Endothelial cell of umbilical vein (primary cell): ENCODE data around the gene CALCOCO1. TPM values are rescaled to one million over a fixed set of nuclear protein-coding genes. Genes with fewer than 3 reads are reported as not detected.
A peak's percentile ranks its signal among the peaks of the same experiment; 100 is the strongest.

ENCODE experiments used
- BruUV-seq: library from RNA; stranded (reverse); fragments of 400-500 nt; replicated peaks from 2 replicates; lab custom pipeline; 2021; lab: Mats Ljungman, UMichigan
- CTCF ChIA-PET: fragments of 300-600, 350-600 bp; sonication (Branson Sonifier 250); formaldehyde crosslinking; loops from one replicate; lab custom pipeline; 2021; ENCODE audit warnings: antibody characterized with exemption, inconsistent platforms; lab: Charles Lee
- POLR2A ChIA-PET: fragments of 300-600, 350-600 bp; sonication (Branson Sonifier 250); formaldehyde crosslinking; loops from one replicate; lab custom pipeline; 2021; ENCODE audit warnings: antibody characterized with exemption, inconsistent platforms; lab: Charles Lee
- DNase-seq: peaks from one replicate; pipeline ENCODE4 v3.0.0-alpha.2; 2011; ENCODE audit warnings: low read depth, low spot score
- FAIRE-seq: peaks from 2 replicates; lab custom pipeline; 2011; peaks lifted over from hg19 to GRCh38; lab: Jason Lieb, UNC
- H2AFZ ChIP-seq: 2 replicates; pipeline ENCODE4 v1.6.0; 2012; ENCODE audit warnings: low read depth, low read length, control low read depth, inconsistent platforms
- H3K27ac ChIP-seq: 2 replicates; pipeline ENCODE4 v1.5.1; 2011; ENCODE audit warnings: low read depth, mild to moderate bottlenecking, control low read depth, low read length, moderate library complexity; ENCODE audit not compliant: insufficient read depth
- H3K27me3 ChIP-seq, 2 experiments: 2 replicates each; pipeline versions ENCODE4 v1.6.0 to v1.6.1; 2011; ENCODE audit warnings: low read length in 2 of 2, mixed read lengths in 1 of 2; ENCODE audit not compliant: control insufficient read depth in 2 of 2, insufficient read depth in 2 of 2
- H3K36me3 ChIP-seq, 2 experiments: 2 replicates in 1 of 2; 3 replicates in 1 of 2; pipeline ENCODE4 v1.5.1; 2011; ENCODE audit warnings: low read length in 2 of 2, mild to moderate bottlenecking in 1 of 2, moderate library complexity in 1 of 2; ENCODE audit not compliant: control insufficient read depth in 2 of 2, insufficient read depth in 2 of 2; ENCODE audit errors: extremely low read depth in 1 of 2
- H3K4me1 ChIP-seq: 3 replicates; pipeline ENCODE4 v1.5.1; 2011; ENCODE audit warnings: mild to moderate bottlenecking, low read length; ENCODE audit not compliant: control insufficient read depth, insufficient read depth; ENCODE audit errors: extremely low read depth
- H3K4me2 ChIP-seq: 2 replicates; pipeline ENCODE4 v1.6.1; 2011; ENCODE audit warnings: low read length, control low read depth, mixed read lengths; ENCODE audit not compliant: insufficient read depth
- H3K4me3 ChIP-seq, 3 experiments: fragments of 200-600 bp in 1 of 3; sonication (generic), shearing (Covaris generic) in 1 of 3; replicated peaks in 1 of 3; 2 replicates each; pipeline ENCODE4 v1.5.1; 2011 to 2016; ENCODE audit warnings: control low read depth in 3 of 3, low read length in 3 of 3, mild to moderate bottlenecking in 2 of 3, inconsistent platforms in 1 of 3, low read depth in 1 of 3, moderate library complexity in 1 of 3; ENCODE audit not compliant: insufficient read depth in 1 of 3
- H3K79me2 ChIP-seq: 2 replicates; pipeline ENCODE4 v1.6.0; 2012; ENCODE audit warnings: low read length, inconsistent platforms; ENCODE audit not compliant: control insufficient read depth, insufficient read depth
- H3K9ac ChIP-seq: replicated peaks from 2 replicates; pipeline ENCODE3; 2011; ENCODE audit warnings: low read length, control low read depth; ENCODE audit not compliant: insufficient read depth; ENCODE audit errors: extremely low read depth
- H3K9me1 ChIP-seq: replicated peaks from 3 replicates; pipeline ENCODE4 v1.6.0; 2011; ENCODE audit warnings: mild to moderate bottlenecking, low read length; ENCODE audit not compliant: control insufficient read depth, insufficient read depth; ENCODE audit errors: extremely low read depth
- H3K9me3 ChIP-seq: replicated peaks from 2 replicates; pipeline ENCODE4 v1.5.1; 2012; ENCODE audit warnings: low read length, inconsistent platforms; ENCODE audit not compliant: control insufficient read depth, insufficient read depth
- H4K20me1 ChIP-seq: replicated peaks from 2 replicates; pipeline ENCODE3; 2011; ENCODE audit warnings: mild to moderate bottlenecking, low read length; ENCODE audit not compliant: control insufficient read depth, insufficient read depth; ENCODE audit errors: extremely low read depth
- EZH2 ChIP-seq: IDR thresholded peaks from 2 replicates; pipeline ENCODE4 v1.6.1; 2012; ENCODE audit warnings: borderline replicate concordance, low read depth, mild to moderate bottlenecking, moderate library complexity, low read length, inconsistent platforms; ENCODE audit not compliant: severe bottlenecking
- FOS ChIP-seq: IDR thresholded peaks from 2 replicates; pipeline ENCODE4 v1.6.1; 2011; ENCODE audit warnings: mild to moderate bottlenecking, low read length, moderate library complexity, borderline replicate concordance; ENCODE audit not compliant: insufficient read depth
- GATA2 ChIP-seq: IDR thresholded peaks from 2 replicates; pipeline ENCODE4 v1.7.0; 2011; ENCODE audit warnings: low read depth, mild to moderate bottlenecking, moderate library complexity, mixed read lengths, low read length; ENCODE audit not compliant: insufficient read length, insufficient read depth
- JUN ChIP-seq: IDR thresholded peaks from 2 replicates; pipeline ENCODE4 v1.6.1; 2011; ENCODE audit warnings: borderline replicate concordance, low read depth; ENCODE audit not compliant: insufficient read length, insufficient read depth
- MYC ChIP-seq: IDR thresholded peaks from one replicate; pipeline ENCODE4 v1.6.1; 2011; ENCODE audit warnings: mild to moderate bottlenecking, low read depth, low read length
- POLR2A ChIP-seq: IDR thresholded peaks from 2 replicates; pipeline ENCODE4 v1.6.1; 2012; ENCODE audit warnings: low read depth, mild to moderate bottlenecking, control low read depth, low read length
- dilution Hi-C: fragments of 300-500 bp; cut with MboI; formaldehyde crosslinking; loops from one replicate; pipeline ENCODE4 v1.15.0; 2019; ENCODE audit warnings: low sequenced_read_pairs; ENCODE audit not compliant: extremely low pct_ligation_motif_present
- intact Hi-C: fragments of 100-400 bp; cut with micrococcal nuclease; formaldehyde crosslinking; loops from one replicate; pipeline ENCODE4 v1.10.0; 2022
- polyA plus RNA-seq, 4 experiments: library from polyadenylated mRNA; depleted of rRNA in 3 of 4; stranded (reverse) in 3 of 4; unstranded in 1 of 4; fragments of >200 nt; gene quantifications; 2 replicates each; pipeline versions ENCODE4 v1.2.1 to v1.2.3, GENCODE V29; 2011 to 2012; ENCODE audit warnings: missing spikeins in 1 of 4
- total RNA-seq: library from RNA; stranded (reverse); gene quantifications from 2 replicates; pipeline ENCODE4 v1.2.3, GENCODE V29; 2021
- TF ChIP-seq, protein P1 (sequence below), 2 donors: IDR thresholded peaks; 1 replicate in 1 of 2; 2 replicates in 1 of 2; pipeline ENCODE4 v1.5.1; 2011; ENCODE audit warnings: low read length in 2 of 2, mild to moderate bottlenecking in 2 of 2, moderate library complexity in 2 of 2, control low read depth in 1 of 2, inconsistent platforms in 1 of 2, low read depth in 1 of 2; ENCODE audit not compliant: insufficient read depth in 1 of 2; ENCODE audit errors: extremely low read depth in 1 of 2

The CALCOCO1 gene
- total and polyA plus RNA-seq, 2 donors (not counting 3 experiments of a cell fraction or from before 2014, with no cell fraction given): 70.9 to 135 TPM

DNA sequence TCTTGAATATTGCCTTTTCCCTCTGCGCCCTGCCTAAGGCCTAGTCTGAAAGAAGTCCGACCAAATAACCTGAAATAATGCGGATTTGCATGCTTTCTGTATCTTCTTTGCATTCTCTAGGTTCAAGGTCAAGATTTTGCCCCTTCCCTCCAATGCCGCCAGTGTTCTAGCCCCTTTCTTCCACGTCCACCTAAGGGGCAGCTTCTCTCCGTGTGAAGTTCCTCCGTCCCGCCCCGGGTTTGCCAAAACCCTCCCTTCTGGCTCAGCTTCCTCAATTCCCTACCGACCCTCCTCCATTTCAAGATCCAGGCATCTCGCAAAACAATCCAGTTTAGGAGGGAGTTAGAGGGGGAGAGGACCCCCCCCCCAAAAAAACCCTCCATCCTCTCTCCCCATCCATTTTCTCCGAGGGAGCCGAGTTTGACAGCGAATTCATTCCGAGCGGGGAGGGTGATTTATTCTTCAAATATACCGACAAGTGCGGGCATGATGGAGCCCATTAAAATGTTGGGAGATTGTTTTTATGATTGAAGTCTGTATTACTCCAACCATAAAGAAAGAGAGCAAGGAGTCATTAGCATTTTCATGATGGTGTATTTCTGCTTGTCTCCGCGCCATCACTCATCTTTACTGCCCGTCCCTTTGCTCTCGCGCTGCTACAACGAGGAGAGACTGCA is 30.5 kb downstream of the CALCOCO1 start:
- no peak for TF ChIP-seq GATA2
- no peak for TF ChIP-seq MYC
- TF ChIP-seq, protein P1, sequence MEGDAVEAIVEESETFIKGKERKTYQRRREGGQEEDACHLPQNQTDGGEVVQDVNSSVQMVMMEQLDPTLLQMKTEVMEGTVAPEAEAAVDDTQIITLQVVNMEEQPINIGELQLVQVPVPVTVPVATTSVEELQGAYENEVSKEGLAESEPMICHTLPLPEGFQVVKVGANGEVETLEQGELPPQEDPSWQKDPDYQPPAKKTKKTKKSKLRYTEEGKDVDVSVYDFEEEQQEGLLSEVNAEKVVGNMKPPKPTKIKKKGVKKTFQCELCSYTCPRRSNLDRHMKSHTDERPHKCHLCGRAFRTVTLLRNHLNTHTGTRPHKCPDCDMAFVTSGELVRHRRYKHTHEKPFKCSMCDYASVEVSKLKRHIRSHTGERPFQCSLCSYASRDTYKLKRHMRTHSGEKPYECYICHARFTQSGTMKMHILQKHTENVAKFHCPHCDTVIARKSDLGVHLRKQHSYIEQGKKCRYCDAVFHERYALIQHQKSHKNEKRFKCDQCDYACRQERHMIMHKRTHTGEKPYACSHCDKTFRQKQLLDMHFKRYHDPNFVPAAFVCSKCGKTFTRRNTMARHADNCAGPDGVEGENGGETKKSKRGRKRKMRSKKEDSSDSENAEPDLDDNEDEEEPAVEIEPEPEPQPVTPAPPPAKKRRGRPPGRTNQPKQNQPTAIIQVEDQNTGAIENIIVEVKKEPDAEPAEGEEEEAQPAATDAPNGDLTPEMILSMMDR (IDR thresholded peaks at IDR 0.05; ENCODE audit: extremely low read depth in 1 of 2, insufficient read depth in 1 of 2, low read depth in 1 of 2, low read length in 2 of 2): no peak
- no peak for TF ChIP-seq JUN
- TF ChIP-seq FOS: no peak
- no peak for TF ChIP-seq POLR2A
- TF ChIP-seq EZH2: peak; percentile 73
- peak overlapping the region; percentile 6 for H3K4me2 ChIP-seq
- no TSS peak for BruUV-seq

More for the DNA sequence above, 30.5 kb downstream of the CALCOCO1 start:
- Histone ChIP-seq H3K9me1 (no peaks in the 10 kb centered on the region), H3K4me1 (peaks cover 8% of the 10 kb centered on the region), H3K36me3 (no peaks in the 10 kb centered on the region), H3K27ac (no peak overlapping the region), H2AFZ (peak overlapping the region; percentile 28), H3K79me2 (no peaks in the 10 kb centered on the region), H3K9ac (no peak overlapping the region), H3K27me3 (peaks cover 38 to 63% of the 10 kb centered on the region in 2 experiments), H3K4me3 (no peak overlapping the region), H4K20me1 (no peaks in the 10 kb centered on the region), H3K9me3 (no peaks in the 10 kb centered on the region)
- DNase-seq: no peak
- intact Hi-C loops (loop anchor here (1.0 kb wide), 1 partner anchor 20 kb away; the partner anchor contains the start of gene ATP5MC2), dilution Hi-C loops (no loop called here)
- CTCF ChIA-PET: interaction anchor here (0.9 to 20.3 kb wide), 4 partner anchors 10 to 154 kb away, joined by 3 to 719 read pairs (median 4); partner anchors contain the start of gene CALCOCO1
- POLR2A ChIA-PET: interaction anchor here (0.7 kb wide), 1 partner anchor 19 kb away, joined by 3 read pairs; no protein-coding TSS in a partner anchor
- FAIRE-seq: no peak
